ENCODE data around the gene MACROD2. TPM values are rescaled to one million over a fixed set of nuclear protein-coding genes. Genes with fewer than 3 reads are reported as not detected.
"Not testable (repeated sequence)": the region's sequence is repeated elsewhere in the genome, so short reads cannot be mapped to it uniquely, and the experiment has no call there.

Gene MACROD2
- total RNA-seq, 1 experiment from 2014 or later, result 0.02 TPM

DNA sequence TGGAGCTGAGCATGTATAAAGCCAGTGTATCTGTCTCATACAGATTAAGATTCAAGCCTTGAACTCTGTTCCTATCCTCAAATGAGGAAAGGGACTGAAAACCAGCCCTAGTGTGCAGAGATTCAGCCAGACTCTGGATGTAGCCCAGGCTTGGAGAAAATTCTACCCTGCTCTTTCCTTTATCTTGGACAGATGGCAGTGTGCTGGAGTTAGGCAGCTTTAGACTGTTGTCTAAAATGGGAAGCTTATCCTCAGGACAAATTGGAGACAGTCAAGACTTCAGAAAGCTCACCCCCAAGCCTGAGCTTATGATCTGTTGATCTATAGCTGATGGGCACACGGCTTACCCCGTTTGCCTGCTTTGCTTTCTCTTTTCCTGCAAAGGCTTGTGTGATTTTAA, 1520.4 kb downstream of the MACROD2 start:
- no peak for DNase-seq (ENCODE audit: low spot score)

- no peak for DNase-seq (ENCODE audit: low spot score)
These were observed 1525.7 kb downstream of the MACROD2 start for GRCh38 chr20:15520930-15521524.

- DNase-seq (ENCODE audit: low spot score), result no peak
These were observed 1528.1 kb downstream of the MACROD2 start for GRCh38 chr20:15523400-15523799.

- peak; percentile 72 for DNase-seq (ENCODE audit: low spot score)
These were observed 1533.2 kb downstream of the MACROD2 start for GRCh38 chr20:15528391-15529111.

DNA sequence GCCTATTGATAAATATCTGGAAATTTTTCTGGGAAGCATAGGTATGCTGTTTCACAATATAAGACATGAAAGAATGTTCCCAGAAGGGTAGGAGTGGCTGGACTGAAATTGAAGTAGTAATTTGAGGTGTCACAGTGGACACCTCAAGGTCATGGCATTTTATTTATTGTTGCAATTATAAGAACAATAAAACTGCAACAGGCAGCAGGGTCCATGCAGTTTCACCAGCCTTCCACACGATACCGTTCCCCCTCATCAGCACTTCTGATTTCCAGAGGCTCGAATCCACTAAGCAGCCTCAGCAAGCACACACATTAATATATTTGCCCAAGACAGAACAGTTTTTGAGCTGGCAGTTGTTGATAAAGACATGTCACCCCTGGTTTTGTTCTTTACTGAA, 1540.5 kb downstream of the MACROD2 start:
- no peak for DNase-seq (ENCODE audit: low spot score)

DNA sequence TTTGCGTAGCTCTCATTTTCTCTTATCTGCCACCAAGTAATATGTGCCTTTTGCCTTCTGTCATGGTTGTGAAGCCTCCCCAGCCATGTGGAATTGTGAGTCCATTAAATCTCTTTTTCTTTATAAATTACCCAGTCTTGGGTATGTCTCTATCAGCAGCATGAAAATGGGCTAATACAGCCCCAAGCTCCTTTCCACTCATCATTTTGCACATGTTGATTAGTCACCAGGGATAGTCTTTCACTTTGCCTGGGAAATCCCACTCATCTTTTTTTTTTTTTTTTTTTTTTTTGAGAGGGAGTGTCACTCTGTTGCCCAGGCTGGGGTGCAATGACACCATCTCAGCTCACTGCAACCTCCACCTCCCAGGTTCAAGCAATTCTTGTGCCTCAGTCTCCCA, 1541.9 kb downstream of the MACROD2 start:
- DNase-seq (ENCODE audit: low spot score), result not testable (repeated sequence)

GRCh38 chr20:15542655-15543054, 1547.3 kb downstream of the MACROD2 start:
- DNase-seq (ENCODE audit: low spot score), result no peak

DNA sequence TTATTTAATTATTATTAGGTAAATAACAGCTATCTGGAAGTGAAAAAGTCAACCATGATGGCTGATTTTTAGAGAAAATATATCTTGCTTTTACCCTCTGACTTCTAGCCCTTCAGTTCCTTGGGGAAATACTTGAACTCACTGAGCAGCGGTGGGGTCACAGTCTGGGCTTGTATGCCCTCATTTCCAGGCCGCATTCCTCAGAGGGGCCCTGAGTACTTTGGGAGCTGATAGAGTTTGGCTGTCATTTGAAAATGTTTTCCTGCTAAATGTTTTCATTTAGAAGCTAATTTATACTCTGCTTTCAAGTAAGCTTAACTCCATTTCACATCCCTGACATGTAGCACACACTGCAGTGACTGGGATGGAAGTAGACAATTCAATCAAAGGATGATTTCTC, 1549.4 kb downstream of the MACROD2 start:
- DNase-seq (ENCODE audit: low spot score), result no peak

DNA sequence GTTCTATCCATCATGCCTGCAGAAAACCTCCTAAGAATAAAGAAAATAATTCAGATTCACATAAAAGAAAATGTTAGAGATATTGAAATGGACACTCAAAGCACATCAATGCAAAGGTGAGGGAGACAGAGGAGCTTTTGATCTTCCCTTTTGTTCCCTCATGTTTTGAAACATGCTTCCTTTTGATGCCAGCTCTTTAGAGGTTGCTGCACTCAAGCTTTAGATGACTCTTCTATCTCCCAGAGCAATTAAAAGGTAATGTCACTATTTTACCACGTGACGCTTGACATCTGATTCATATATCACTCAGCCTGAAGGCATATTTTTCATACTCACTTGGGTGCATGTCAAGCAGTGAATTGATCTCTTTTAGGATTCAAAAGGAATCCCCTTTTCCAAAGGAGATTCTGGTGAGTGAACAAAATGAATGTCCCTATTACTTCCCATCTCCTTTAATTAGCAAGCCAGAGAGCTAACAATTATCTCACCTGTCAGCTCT, 1551.3 kb downstream of the MACROD2 start:
- no peak for DNase-seq (ENCODE audit: low spot score)

- DNase-seq (ENCODE audit: low spot score), result no peak
These were observed 1551.8 kb downstream of the MACROD2 start for GRCh38 chr20:15547119-15547518.

DNA sequence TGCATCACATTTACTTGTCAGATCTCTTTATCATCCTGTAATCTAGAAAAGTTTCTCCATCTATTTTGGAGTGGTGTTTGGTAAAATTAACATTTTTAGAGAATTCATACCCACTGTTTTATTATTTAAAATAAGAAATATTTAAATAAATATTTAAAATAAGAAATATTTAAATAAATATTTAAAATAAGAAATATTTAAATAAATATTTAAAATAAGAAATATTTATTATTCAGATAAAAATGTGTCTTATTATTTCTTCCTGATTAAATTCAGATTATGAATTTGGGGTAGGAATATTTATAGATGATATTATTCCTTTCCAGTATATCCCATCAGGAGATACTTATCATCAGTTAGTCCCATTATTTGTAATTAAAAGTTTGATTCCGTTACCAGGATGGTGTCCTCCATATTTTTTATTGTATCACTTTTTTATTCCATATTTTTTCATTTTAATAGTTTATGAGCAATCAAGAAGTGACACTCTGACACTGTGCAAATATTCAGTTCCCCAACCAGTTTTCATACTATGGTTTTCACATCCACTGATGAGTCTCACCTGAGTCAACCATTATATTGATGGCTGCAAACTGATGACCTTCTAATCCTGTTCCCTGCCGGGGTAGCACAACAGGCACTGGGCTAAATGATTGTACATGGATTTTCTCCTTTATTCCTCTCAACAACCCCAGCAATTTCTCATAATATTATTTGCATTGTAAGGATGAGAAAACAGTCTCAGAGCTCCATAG, 1555.0 kb downstream of the MACROD2 start:
- no peak for DNase-seq (ENCODE audit: low spot score)

GRCh38 chr20:15555913-15556312, 1560.6 kb downstream of the MACROD2 start:
- DNase-seq (ENCODE audit: low spot score), result peak; percentile 5

DNA sequence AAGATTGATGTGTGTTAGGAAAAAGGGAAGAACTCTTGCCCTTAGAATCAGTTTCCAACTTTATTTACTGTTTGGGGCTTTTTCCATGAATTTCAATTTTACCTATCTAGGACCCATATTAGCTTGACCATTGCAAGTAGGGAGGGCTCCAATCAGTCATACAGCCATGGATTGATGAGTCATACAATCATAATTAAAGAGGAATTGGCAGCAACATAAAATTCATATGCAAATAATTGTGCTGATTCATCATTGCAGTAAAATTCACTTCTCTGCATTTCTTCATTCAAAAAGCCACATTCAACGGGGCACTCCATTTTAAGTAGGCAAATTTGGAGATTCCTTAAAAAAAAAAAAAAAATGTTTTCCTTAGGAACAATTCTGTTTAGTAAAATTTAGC, 1561.6 kb downstream of the MACROD2 start:
- no peak for DNase-seq (ENCODE audit: low spot score)

- no peak for DNase-seq (ENCODE audit: low spot score)
These were observed 1565.8 kb downstream of the MACROD2 start for GRCh38 chr20:15561070-15561569.

- no peak for DNase-seq (ENCODE audit: low spot score)
These were observed 1566.5 kb downstream of the MACROD2 start for GRCh38 chr20:15561707-15562404.

DNA sequence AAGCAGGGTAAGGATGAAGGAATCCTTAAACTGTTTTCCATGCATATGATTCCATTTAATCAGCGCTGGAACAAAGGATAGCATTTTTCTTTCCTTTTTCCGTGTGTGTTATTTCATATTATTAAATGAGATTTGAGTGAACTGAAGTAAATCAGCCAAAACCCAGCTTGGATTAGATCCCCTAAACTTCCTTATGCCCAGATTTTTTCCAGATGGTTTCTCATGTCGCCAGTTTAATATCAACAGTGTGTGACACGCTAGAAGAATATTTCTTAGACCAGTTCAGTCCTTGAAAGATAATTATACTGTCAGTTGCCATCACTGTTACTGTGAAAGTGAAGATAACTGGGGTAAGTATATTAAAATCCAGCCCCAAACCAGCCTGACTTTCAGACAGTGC, 1568.5 kb downstream of the MACROD2 start:
- no peak for DNase-seq (ENCODE audit: low spot score)

DNA sequence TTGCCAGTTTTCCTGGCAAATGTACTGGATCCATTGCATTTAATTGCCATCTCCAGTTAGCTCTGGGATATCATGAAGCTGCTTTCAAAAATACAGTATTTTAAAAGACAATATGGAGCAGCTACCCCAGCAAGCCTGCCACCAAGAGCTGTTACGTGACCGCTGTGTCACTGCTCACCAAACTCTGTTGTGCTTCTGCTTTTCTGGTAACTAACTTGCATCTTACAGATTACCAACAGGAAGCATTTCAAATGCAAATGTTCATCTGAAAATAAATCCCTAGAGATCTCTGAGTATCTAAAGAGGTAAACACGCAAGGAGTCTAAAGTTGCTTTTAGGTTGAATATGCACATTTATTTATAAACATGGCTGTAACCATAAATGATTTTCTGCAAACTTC, 1569.7 kb downstream of the MACROD2 start:
- no peak for DNase-seq (ENCODE audit: low spot score)

- DNase-seq (ENCODE audit: low spot score), result no peak
These were observed 1570.5 kb downstream of the MACROD2 start for GRCh38 chr20:15565786-15566185.

GRCh38 chr20:15567219-15567618, 1571.9 kb downstream of the MACROD2 start:
- DNase-seq (ENCODE audit: low spot score), result no peak

DNA sequence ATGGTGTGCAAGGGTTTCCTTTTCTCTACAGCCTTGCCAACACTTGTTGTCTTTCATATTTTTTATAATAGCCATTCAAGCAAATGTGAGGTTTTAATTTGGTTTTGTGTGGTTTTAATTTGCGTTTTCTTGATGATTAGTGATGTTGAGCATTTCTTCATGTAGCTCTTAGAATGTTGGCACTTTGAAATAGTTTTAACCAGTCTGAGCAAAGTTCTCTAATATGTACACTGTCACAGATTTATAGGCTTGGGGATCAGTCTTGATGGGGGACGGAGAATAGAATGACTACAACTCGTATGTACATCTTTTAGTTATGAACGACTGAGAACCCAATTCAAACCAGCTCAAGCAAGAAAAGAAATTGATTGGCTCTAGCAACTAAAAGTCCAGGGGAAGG, 1574.8 kb downstream of the MACROD2 start:
- DNase-seq (ENCODE audit: low spot score), result no peak

DNA sequence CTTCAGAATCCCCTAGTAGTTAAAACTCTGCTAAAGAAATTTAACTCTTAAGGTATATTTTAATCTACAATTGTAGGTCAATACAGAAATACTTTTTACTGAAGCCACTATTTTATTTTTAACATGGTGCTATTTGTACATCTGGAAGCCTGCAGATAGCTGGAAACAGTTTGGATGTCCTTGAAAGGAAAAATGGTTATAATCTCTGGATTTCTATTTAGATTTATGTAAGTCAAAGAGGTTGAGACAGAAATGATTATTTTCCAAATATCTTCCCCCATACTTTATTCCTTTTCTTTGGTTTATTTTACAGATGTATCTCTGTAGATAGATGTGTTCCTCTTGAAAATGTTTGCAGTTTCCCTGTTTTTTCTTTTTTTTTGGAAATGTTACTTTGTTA, 1575.7 kb downstream of the MACROD2 start:
- no peak for DNase-seq (ENCODE audit: low spot score)

DNA sequence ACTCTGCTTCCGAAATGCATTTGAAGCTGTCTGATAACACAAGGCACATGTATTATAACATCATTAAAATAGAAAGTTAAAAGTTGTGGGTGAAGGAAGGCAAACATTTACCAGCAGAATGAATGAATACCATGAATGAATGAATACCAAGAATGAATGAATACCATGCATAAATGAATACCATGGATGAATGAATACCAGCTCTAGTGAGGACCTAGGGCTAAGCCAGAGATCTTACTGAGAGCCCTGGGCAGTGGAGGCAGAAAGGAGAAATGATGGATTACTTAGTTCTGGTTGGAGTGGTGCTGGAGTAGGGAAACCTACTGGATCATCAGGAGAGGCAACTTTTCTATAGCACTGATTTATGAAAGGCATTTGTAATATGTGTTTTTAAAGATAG, 1579.9 kb downstream of the MACROD2 start:
- no peak for DNase-seq (ENCODE audit: low spot score)
